Kasumi-1 (cell line): ENCODE data around the gene LUZP2.

Source experiments
- DNase-seq, 2 experiments: peaks; one replicate each; lab custom pipeline; 2025; lab: John Stamatoyannopoulos, UW

The LUZP2 gene

DNA sequence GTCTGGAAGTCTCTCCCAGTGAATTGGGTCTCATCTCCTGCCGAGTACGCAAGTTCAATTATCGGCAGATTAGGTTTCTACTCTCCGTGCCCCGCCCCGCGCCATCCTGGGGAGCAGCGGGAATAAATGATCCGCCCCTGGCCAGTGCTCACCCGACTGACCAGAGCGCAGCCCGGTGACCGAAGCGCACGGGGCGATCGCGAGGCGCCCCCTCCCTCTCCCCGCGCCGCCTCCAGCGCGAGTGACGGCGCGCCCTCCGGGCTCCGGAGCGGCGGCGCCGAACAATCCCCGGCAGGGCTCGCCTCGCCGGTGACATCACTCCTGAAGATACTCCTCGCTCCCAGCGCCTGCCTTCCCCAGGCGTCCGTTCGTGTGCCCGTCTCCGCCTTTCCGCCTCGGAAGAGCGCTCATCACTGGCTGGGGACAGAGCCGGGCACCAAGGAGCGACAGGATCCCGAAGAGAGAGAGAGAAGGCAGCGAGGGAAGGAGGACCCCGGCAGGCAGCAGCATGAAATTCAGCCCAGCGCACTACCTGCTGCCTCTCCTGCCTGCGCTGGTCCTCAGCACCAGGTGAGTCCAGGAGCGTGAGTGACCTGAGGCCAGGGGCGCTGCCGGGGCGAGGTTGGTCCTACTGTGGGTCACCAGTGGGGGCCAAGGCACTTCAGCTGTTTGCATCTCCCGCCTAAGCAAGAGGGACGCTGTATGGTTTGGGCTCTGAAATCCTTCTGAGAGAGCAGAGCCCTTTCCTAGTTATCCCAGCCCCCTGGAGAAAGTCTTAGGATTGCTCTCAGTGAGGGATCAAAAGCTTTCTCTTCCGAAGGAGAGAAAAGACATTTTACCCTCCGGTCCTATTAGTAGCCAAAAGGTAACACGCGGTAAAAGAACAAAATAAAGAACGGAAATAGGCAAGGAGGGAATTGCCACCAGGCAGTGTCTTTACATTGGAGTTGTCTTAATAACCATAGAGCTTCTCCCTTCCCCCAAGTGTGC is at the start of gene LUZP2:
LUZP2 (plus strand) TSS at position 318 of the 990 bp plus-strand sequence.
- DNase-seq = no peak

- no peak for DNase-seq
These were observed 43.6 kb upstream of the LUZP2 start for GRCh38 chr11:24453129-24453718.

GRCh38 chr11:24457985-24458384 is 38.9 kb upstream of the LUZP2 start:
- DNase-seq = no peak

DNA sequence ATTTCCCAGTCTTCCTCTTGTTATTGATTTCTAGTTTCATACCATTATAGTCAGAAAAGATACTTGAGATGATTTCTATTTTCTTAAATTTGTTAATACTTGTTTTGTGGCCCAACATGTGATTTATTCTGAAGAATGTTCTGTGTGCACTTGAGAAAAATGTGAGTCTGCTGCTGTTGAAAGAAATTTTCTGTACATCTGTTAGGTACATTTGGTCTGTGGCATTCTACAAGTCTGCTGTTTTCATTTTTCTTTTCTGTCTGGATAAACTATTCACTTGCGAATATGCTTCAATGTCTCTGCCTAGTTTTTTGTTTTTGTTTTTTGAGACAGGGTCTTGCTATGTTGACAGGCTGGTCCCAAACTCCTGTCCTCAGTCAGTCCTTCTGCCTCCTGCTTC is 26.4 kb upstream of the LUZP2 start:
- DNase-seq = no peak

GRCh38 chr11:24471084-24471483 is 25.8 kb upstream of the LUZP2 start:
- no peak for DNase-seq

- no peak for DNase-seq
These were observed 18.1 kb upstream of the LUZP2 start for GRCh38 chr11:24478718-24479117.

GRCh38 chr11:24489477-24489876 is 7.4 kb upstream of the LUZP2 start:
- no peak for DNase-seq

DNA sequence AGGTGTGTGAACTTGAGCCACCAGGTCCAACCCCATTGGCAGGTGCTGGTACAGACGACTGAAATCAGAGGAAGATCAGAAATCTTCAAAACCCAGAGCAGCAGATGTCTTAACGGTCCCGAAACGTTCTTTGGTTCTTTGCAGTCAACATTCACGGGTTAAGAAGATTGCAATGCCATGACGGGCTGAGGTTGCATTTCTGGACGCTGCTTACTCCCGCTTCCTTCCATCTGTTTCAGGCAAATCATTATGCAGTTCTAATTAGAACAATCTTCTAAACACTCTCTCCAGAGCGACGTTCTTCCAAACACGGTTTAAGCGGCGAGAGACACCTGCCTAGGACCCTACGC is 492 bp upstream of the LUZP2 start:
- no peak for DNase-seq

- DNase-seq = no peak
These were observed 978 bp downstream of the LUZP2 start for GRCh38 chr11:24497831-24498230.

DNA sequence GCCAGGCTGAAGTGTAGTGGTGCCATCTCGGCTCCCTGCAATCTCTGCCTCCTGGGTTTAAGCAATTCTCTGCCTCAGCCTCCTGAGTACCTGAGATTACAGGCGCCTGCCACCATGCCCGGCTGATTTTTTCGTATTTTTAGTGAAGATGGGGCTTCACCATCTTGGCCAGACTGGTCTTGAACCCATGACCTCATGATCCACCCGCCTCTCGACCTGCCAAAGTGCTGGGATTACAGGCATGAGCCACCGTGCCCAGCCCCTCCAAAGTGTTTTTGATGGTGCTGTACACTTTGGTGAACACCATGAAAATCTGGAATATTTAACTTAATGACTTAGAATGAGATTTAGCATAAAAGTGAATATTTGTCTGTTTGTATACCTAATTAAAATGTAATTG is 5.6 kb downstream of the LUZP2 start:
- DNase-seq = no peak

DNA sequence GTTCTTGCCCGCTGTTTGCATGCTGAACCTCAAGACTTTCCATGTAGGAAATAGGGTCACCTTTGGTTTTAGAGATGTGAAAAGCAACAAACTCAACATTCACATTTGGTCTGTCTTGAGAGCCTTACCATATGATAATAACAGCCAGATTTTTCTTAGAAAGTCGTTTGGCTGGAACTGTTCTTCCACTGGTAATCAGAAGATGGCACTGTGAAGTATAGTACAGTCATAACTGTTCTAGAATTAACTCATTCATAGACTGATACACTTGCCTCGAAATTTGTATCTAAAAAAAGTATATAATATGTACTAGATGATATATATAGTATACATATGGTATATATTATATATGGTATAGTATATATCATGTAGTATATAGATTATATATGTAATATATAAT is 12.3 kb downstream of the LUZP2 start:
- peak; percentile 27 to 28 for DNase-seq

DNA sequence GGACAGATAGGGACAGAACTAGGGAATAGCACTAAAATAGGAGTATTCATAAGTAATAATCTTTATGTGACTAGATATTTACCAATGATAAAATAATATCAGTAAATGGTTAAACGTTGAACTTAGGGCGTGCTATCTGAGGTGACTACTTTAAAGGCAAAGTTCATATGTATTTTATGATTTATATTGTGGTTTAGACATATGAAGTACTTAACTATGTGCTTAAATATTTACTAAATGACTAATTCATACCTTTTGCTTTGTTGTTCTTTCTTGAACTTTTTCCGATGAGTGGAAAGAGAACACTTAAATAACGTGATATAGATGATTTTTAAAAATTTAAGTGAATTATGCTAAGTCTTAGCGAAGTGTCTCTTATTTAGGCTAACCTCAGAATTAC is 14.7 kb downstream of the LUZP2 start:
- DNase-seq = no peak

GRCh38 chr11:24513479-24514218 is 16.8 kb downstream of the LUZP2 start:
- no peak for DNase-seq

DNA sequence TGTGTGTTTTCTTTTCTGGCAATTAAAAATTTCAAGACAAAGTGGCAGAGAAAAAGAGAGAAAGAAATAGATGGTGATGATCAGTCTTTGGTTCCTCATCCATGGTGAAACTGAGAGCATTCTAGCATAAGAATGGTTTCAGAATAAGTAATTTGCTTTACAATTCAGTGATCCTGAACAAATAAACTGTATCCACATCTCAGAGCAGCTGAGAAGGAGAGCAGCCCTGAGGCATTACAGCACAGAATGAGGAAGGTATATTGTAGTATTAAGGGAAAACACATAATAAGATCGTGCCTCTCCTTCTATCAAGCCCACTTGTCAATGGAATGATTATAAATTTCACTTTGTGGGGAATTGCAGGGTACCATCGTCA is 17.4 kb downstream of the LUZP2 start:
- no peak for DNase-seq

DNA sequence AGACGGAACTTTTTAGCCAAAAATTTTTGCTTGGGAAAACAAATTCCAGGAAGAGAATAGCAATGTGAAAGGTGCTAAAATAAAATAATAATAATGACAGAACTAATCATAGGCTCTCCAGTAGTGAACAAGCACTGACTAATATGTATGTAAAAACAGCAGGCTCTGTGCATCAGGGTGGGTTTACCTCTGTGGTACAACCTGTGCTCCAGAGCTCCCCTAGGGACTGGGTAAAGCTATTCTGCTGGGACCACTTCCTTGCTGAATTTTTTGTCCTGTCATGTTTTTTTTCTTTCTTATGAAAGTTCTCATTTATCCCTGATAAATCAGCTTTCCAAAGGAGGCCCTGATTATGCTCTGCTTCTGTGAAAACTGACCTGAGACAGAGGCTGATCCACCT is 18.8 kb downstream of the LUZP2 start:
- no peak for DNase-seq

DNA sequence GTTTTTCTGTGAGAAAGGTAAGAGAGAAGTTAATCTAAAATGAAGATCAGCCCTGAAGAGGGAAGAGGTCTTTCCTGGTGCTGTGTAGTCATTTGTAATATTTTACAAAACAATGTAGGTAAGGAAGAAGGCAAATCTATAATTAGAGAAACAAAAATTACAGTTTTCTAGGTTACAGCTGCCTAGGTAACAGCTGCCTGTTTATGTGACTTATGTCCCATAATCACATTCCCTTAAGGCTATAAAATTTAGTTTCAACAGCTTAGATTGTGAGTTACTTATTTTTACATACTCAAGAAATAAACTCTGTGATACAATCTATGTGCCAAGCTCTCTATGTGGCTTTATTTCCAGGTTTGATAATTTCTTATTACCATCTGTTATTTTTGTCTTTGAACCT is 19.8 kb downstream of the LUZP2 start:
- no peak for DNase-seq

DNA sequence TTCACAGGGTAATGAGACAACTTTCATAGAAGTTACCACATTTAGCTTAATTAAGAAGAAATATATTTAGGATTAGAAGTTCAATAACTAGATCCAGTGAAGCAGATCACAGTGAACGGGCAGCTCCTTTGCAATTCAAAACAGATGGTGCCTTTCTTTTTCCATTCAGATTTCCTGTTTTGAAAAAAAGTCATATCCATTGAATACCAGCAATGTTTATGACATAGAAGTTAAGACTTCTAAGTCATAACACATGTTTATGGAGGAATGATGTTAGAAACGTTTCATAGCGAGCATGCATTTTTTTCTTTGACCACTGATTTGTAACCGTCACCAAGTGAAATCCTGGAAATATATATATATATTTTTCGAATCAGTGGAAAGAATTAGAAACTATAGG is 24.7 kb downstream of the LUZP2 start:
- DNase-seq = no peak

GRCh38 chr11:24524156-24524555 is 27.3 kb downstream of the LUZP2 start:
- no peak for DNase-seq

DNA sequence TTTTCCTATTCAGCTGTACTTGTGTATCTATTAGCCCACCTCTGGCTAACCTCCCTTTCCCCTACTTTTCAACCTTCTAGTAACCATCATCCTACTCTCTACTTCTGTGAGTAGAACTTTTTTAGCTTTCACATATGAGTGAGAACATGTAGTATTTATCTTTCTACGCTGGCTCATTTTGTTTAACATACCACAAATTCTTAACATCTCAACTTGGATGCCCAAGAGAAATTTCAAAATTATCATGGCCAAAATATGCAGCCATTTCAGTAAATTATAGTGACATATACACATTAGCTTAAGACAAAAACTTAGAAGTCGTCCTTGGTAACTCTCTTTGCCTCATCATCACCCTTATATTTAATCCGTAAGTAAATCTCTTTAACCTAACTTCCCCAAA is 34.7 kb downstream of the LUZP2 start:
- DNase-seq = no peak

DNA sequence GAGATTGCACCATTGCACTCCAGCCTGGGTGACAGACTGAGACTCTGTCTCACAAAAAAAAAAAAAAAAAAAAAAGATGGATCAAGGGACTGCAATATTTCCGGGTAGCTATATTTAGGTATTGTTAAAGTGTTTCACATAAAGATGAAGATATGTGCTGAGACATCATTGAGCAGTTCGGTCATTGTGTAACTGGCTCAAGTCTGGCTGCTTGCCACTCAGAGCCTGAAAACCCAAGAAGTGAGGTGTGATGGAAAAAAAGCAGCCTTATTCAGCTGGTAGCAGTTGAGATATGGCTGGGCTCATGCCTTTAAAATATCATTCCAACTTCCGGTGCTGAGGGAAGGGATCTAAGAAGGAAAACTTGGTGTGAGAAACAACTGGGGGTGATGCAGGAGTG is 46.9 kb downstream of the LUZP2 start:
- no peak for DNase-seq

DNA sequence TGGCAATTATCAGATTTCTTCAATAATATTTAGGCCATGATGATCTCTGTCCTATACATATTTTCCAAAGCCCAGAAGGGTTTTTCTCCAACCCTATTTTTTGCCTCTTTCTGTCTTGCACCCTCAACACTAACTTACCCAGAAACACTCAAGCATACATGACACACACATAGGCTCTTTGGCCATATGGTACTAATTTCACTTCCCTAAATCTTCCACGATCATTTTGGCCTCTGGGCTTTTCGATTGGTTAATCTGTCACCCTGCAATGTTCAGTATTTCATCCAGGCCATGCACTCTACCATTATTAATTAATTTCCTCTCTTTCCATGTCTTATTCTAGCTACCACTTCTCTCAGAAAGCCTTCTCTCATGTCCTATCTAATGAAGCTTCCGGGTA is 59.8 kb downstream of the LUZP2 start:
- DNase-seq = no peak

GRCh38 chr11:24559315-24559714 is 62.5 kb downstream of the LUZP2 start:
- no peak for DNase-seq

GRCh38 chr11:24560324-24560723 is 63.5 kb downstream of the LUZP2 start:
- no peak for DNase-seq
